ENCODE data around the gene NDUFS2.
A peak's percentile ranks its signal among the peaks of the same experiment; 100 is the strongest.

NDUFS2 gene

GRCh38 chr1:161201836-161202712, at the start of gene NDUFS2:
Gene NDUFS2 (plus strand): TSS chr1:161202367. CDS start chr1:161202386, 19 bp downstream.
- peak; percentile 91 for DNase-seq

GRCh38 chr1:161153176-161153575, 49.0 kb upstream of the NDUFS2 start:
- no peak for DNase-seq

GRCh38 chr1:161153682-161154337, 48.4 kb upstream of the NDUFS2 start, which contains the start of gene UFC1:
Gene UFC1 (plus strand): TSS chr1:161153978. CDS start chr1:161153998, 20 bp downstream.
- peak; percentile 80 for DNase-seq

- DNase-seq: no peak
Measured at GRCh38 chr1:161157867-161158266, 44.3 kb upstream of the NDUFS2 start.

- DNase-seq: no peak
Measured at GRCh38 chr1:161158316-161159010, 43.7 kb upstream of the NDUFS2 start.

GRCh38 chr1:161159087-161159912, 42.9 kb upstream of the NDUFS2 start, which contains the start of gene USP21:
Gene USP21 (plus strand): TSS chr1:161159500. CDS start chr1:161160641, 1,141 bp downstream.
- DNase-seq: peak; percentile 93

- no peak for DNase-seq
Measured at GRCh38 chr1:161159913-161160243, 42.3 kb upstream of the NDUFS2 start.

- no peak for DNase-seq
Measured at GRCh38 chr1:161160671-161161145, 41.5 kb upstream of the NDUFS2 start.

GRCh38 chr1:161161652-161162051, 40.5 kb upstream of the NDUFS2 start:
- DNase-seq: no peak

- no peak for DNase-seq
Measured at GRCh38 chr1:161162052-161162451, 40.1 kb upstream of the NDUFS2 start.

- no peak for DNase-seq
Measured at GRCh38 chr1:161162806-161163205, 39.4 kb upstream of the NDUFS2 start.

GRCh38 chr1:161163793-161164192, 38.4 kb upstream of the NDUFS2 start:
- no peak for DNase-seq

GRCh38 chr1:161164901-161165610, 37.1 kb upstream of the NDUFS2 start:
- DNase-seq: no peak

- peak; percentile 86 for DNase-seq
Measured at GRCh38 chr1:161165742-161166668, 36.2 kb upstream of the NDUFS2 start, which contains the start of gene PPOX. Gene PPOX (plus strand): TSS chr1:161166426. CDS start chr1:161166848, 422 bp downstream.

GRCh38 chr1:161166669-161167548, 35.3 kb upstream of the NDUFS2 start:
- DNase-seq: no peak

- DNase-seq: no peak
Measured at GRCh38 chr1:161168906-161169305, 33.3 kb upstream of the NDUFS2 start.

GRCh38 chr1:161171191-161171590, 31.0 kb upstream of the NDUFS2 start:
- no peak for DNase-seq

- no peak for DNase-seq
Measured at GRCh38 chr1:161171696-161172095, 30.5 kb upstream of the NDUFS2 start.

GRCh38 chr1:161172349-161172748, 29.8 kb upstream of the NDUFS2 start:
- no peak for DNase-seq
